GM18858 (cell line): ENCODE measurements around the gene POLR1B.
"Not testable (repeated sequence)": the region's sequence is repeated elsewhere in the genome, so short reads cannot be mapped to it uniquely, and the experiment has no call there.

Experiments
- ATAC-seq: cut with Tn5 transposase; IDR thresholded peaks from one replicate; pipeline ENCODE4 v1.9.1; 2021; ENCODE audit not compliant: unreplicated experiment

Gene POLR1B

DNA sequence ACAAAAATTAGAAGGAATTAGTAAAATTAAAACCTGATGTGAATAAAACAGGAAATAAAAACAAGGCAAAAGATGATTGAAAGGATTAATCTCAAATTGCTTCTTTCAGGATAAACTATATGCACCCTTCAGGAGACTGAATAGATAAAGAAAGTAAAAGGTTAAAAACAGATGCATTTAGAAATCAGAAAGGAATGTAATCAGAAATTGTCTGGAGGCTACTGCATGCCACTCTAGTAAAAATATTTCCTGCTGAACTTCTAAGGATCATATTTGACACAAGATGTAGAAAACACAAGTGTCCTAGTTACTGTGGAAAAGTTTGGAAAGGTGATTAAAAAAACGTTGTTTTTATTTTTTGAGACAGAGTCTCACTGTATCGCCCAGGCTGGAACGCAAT lies 58.4 kb downstream of the POLR1B start:
- ATAC-seq: no peak

DNA sequence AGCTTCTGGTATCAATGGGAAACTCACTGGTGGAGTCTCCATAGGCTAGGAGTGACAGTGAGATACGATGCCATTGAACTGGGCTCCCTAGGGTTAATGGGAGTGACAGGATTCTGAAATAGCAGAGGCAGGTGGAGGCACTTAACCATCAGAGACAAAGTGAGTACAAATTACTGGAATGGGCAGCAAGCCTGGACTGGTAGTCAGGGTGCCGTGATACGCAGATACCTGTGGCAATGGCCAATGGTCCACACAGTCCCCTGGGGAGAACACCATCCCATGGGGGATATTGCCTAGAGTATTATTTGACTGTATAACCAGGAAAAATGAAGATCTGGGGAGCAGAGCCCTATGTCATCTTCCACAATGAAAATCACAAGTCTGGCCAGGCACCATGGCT lies 59.5 kb downstream of the POLR1B start:
- no peak for ATAC-seq

DNA sequence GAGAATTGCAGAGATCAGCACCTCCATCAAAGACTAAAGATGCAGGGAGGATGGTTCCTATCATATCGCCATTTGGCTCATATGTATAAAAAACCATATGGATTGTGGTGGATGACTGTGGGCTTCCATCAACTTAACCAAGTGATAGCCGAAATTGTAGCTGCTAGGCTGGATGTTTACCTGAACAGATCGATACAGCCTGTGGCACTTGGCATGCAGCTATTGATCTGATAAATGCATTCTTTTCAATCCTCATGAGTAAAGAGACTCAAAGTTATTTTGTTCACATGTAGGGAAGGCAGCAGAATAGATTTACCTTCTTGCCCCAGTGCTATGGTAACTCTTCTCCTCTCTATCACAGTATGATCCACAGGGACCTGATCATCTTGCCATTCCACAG lies 60.7 kb downstream of the POLR1B start:
- ATAC-seq: no peak

DNA sequence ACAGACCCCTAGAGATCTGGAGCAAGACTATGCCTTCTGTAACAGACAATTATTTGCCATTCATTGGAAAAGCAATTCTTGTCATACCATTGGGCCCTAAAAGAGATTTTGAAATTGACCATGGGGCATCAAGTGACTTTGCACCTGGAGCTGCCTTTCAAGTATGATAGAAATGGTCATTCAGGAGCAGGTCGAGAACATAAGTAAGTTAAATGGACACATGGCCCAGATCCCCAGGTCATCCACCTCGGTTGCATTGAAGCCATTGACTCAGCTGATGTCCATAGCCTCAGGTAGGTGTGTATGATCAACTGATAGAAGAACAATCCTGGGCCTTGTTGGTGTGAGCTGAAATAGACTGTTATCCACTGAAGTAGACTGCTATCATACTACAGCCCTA lies 61.5 kb downstream of the POLR1B start:
- ATAC-seq: no peak

DNA sequence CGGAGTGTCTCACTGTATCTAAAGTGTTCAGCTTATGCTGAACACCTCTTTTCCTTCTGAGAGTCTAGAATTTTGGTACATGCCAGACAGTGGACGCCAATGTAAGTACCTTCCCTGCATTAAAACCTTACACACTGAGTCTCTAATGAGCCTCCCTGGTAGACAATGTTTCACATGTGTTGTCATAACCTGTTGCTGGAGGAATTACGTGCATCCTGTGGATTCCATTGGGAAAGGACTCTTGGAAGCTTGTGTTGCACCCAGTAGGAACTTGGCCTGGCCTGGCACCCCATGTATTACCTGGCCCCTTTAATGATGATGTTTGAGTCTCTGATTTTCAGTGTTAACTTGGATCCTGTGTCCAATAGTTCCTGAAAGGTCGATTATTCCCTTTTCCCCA lies 62.7 kb downstream of the POLR1B start:
- no peak for ATAC-seq

DNA sequence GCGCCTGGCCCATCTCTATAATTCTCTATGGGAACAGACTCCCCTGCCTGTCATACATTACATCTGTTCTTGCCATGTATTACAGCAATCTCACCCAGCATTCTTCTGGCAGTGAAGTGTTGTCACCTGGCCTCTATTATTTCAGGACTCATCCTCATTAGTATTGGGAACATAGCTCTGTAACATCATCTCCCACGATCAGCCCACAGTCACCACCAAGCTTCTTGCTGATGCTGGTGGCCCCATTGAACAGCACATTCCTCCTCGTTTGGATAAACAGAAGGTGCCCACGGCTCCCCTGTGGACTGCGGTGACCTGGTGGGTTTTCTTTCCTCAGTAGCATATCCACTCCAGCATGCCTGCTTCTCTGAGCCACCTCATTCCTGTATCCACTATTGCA lies 63.7 kb downstream of the POLR1B start:
- ATAC-seq: no peak

DNA sequence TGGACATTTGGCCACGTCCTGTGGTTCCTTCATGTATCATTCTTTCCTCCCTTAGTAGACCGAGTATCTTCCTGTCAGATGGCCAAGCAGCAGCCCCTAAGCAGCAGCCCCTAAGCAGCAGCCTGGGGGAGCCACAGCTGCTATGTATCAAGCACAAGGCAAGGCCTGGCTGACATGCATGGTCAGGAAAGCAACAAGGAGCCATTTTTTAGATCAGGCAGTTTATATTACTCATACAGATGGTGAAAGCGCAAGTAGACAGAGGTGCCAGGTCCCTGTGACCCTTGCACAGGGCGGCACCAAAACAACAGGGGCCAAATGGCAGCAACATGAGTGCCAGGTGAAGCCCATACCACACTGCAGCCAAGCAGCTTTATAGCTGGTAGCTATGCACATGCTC lies 64.3 kb downstream of the POLR1B start:
- no peak for ATAC-seq

DNA sequence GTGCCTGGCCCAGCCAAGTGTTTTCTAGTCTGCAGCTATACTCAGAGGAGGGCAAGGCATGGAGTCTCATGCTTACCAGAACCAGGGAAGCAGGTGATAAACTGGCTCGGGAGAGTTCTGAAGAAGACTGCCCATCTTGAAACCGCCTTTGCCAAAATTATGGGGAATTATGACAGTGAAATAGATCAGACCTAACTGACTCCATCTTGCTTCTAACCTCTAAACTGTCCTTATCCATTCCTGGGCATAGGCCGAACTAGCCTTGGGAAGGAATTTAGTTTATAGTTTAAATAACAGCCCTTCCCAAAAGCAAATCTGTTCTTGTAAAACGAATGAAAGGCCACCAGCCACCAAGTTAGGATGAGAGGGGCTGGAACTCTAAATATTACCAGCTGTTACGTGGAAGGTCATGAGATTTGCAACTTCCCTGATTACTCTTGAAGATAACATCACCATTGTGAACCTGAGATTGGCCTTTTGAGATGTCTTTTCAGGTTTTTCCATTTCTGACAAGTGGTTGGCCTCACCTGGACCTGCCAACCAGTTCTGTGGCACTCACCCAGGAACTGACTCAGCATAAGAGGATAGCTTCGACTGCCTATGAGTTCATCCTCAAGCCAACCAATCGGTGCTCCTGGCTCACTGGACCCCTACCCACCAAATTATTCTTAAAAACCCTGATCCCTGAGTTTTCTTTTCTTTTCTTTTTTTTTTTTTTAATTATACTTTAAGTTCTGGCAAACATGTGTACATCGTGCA lies 65.6 kb downstream of the POLR1B start:
- ATAC-seq: no peak

DNA sequence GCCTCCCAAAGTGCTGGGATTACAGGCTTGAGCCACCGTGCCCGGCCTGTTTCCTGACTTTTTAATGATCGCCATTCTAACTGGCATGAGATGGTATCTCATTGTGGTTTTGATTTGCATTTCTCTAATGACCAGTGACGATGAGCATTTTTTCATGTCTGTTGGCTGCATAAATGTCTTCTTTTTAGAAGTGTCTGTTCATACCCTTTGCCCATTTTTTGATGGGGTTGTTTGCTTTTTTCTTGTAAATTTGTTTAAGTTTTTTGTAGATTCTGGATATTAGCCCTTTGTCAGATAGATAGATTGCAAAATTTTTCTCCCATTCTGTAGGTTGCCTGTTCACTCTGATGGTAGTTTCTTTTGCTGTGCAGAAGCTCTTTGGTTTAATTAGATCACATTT lies 67.1 kb downstream of the POLR1B start:
- ATAC-seq: not testable (repeated sequence)

DNA sequence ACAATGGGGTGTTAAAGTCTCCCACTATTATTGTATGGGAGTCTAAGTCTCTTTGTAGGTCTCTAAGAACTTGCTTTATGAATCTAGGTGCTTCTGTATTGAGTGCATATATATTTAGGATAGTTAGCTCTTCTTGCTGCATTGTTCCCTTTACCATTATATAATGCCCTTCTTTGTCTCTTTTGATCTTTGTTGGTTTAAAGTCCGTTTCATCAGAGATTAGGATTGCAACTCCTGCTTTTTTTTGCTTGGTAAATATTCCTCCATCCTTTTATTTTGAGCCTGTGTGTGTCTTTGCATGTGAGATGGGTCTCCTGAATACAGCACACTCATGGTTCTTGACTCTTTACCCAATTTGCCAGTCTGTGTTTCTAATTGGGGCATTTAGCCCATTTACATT lies 70.0 kb downstream of the POLR1B start:
- not testable (repeated sequence) for ATAC-seq

DNA sequence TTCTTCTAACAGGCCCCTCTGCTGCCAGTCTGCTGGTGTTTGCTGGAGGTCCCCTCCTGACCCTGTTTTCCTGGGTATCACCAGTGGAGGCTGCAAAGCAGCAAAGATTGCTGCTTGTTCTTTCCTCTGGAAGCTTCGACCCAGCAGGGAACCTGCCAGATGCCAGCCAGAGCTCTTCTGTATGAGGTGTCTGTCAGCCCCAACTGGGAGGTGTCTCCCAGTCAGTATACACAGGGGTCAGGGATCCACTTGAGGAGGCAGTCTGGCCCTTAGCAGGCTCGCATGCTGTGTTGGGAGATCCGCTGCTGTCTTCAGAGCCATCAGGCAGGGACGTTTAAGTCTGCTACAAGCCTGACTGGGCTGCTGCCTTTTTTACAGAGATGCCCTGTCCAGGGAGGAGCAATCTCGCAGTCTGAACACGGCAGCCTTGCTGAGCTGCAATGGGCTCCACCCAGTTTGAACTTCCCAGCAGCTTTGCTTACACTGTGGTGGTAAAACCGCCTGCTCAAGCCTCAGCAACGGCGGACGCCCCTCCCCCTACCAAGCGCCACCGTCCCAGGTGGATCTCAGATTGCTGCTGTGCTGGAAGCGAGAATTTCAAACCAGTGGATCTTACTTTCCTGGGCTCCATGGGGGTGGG lies 72.1 kb downstream of the POLR1B start:
- ATAC-seq: no peak

DNA sequence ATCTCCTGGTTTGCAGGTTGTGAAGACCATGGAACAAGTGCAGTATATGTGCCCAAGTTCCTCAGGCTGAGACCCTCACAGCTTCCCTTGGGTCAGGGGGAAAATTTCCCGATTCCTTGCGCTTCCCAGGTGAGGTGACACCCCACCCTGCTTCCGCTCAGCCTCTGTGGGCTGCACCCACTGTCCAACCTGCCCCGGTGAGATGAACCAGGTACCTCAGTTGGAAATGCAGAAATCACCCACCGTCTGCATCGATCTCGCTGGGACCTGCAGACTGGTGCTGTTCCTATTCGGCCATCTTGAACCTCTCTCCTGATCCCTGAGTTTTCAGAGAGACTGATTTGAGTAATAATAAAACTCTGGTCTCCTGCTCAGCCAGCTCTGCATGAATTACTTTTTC lies 72.8 kb downstream of the POLR1B start:
- no peak for ATAC-seq

DNA sequence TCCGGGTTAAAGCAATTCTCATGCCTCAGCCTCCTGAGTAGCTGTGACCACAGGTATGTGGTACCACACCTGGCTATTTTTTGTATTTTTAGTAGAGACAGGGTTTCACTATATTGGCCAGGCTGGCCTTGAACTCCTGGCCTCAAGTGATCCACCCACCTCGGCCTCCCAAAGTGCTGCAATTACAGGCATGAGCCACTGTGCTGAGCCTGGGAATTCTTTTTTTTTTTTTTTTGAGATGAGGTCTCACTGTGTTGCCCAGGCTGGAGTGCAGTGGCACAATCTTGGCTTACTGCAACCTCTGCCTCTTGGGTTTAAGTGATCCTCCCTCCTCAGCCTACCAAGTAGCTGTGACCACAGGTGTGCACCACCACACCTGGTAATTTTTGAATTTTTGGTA lies 73.5 kb downstream of the POLR1B start:
- ATAC-seq: not testable (repeated sequence)

DNA sequence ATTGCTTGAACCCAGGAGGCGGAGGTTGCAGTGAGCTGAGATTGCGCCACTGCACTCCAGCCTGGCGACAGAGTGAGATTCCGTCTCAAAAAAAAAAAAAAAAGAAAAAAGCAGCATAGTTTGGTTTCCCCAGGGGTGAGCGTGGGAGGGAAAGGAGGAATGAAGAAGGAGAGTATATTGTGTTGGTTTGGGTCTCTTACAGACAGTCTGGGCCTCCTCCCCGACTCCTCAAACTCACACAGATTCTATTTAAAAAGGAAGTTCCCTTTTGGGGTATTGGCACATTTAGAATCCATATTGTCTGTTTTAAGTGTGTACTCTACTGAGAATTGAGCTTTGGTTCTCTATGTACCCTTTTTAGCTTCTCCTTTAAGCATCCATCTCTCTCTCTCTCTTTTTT lies 76.1 kb downstream of the POLR1B start:
- ATAC-seq: no peak

DNA sequence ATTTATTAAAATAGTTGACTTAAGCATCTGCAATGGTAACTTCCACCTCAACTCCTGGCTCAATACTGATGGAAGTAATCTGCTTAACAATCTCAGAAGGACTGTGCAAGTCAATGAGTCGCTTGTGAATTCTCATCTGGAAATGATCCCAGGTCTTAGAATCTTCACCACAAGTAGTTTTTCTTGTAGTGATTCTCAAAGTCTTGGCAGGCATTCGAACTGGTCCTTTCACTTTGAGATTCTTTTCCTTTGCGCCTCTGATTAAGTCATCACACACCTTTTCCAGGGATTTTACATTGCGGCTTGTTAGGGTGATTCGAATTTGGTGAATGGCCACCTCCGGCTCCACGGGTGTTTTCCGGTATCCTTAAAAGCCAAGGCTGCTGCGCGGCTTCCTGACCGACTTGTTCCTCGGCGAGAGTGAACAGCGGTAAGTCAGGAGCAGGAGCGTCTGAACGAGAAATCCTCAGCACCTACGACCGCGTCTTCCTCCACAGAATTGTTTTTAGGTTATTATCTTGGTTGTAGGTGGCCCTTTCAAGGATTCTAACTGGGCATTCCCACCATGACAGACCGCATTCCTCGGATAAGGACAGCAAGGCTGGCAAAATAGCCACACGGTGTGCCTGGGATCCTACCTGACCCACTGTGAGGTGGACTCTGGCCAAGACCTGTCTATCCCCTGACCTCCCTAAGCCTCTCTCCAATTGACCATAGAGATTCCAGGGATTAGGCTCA lies 79.7 kb downstream of the POLR1B start:
- ATAC-seq: no peak

DNA sequence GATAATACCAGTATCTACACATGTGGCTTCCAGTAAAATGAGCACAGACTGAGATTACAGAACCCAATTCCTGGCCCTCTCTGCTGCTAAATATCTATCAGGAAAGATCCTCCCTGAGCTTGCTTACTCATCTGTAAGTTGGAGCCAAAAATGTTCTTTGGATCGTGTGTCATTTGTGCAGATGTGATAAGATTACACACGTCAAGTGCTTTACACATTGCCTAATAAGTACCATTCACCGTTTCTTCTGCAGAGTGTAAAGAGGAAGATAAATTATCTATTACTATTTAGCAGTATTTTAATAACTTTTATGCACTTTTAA lies 80.2 kb downstream of the POLR1B start:
- ATAC-seq: no peak

DNA sequence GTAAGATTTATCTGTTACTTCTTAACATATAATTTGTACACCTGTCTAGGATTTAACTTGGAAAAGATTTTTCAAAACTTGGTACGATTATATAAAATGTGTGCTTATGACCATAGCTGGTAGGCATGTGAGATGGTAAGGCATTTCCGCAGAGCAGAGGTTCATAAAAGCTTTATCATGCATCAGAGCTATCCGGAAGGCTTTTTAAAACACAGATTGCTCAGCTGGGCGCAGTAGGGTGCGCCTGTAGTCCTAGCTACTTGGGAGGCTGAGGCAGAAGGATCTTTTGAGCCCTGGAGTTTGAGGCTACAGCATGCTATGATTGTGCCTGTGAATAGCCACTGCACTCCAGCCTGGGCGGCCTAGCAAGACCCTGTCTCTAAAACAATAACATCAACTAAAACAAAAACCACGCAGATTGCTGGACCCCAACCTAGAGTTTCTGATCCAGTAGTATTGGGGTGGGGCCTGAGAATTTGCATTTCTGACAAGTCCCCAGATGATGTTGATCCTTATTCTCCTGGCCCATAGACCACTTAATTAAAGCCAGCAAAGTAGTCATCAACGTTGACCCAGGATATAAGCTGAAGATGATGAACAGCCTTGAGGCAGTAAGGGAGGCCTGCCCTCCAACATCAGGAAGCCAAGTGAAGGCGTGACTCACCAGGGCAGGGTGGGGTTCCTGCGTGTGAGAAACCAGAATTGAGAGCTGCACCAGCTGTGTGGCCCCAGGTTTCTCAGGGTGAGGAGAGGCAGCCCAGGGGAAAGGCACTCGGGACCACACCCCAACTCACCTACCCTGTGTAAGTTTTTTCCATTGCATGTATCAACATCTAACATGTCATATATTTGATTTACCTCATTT lies 81.9 kb downstream of the POLR1B start:
- no peak for ATAC-seq

DNA sequence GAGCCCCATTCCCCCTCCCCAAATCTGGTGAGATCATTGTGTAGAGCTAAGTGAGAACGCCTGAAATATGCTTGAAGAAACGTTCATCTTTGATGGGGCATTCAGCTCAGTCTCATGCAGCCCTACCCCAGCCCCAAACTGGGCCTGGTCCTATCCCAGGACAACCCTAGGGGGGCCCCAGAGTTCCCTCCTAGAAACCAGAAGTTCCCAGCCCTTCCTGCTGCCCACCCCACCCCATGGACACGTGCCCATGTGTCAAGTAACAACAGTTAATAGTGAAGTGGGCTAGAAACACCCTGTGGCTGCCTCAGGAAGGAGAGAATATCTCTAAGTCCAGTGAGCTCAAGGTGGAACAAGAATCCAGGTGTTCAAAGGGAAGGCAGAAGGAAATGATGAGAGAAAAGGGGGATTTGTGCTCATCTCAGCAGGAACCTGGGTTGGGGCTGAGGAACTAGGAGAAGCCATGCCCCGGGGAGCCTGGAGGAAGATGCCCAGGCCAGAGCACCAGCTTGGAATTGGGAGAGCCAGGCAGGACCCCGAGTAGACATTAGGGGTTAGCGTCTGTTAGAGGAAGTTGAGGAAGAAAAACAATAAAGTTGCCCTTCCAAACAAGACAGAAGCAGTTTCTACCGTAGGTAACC lies 83.3 kb downstream of the POLR1B start:
- no peak for ATAC-seq

DNA sequence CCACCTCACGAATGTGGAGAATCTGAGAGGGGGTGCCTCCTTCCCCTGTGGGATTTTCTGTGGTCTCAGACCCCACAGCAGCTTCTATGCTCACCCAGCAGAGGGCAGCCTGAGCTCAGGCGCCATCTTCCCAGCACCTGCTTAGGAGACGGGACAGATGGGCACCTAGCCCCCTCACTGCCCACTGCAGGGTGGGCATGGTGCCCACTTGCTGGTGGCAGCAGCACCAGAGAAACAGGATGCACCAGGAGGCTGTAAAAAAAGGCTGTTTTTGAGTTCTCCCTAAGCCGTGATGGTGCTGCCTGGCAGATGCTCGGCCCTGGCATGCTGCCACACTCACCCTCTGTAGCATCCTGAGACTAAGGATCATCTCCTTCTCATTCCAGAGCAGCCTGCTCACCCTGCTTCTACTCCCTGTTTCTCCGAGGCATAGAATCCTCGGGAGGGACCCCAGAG lies 84.4 kb downstream of the POLR1B start:
- no peak for ATAC-seq
